ENCODE measurements around the gene ATP6V0E1.

Gene ATP6V0E1

DNA sequence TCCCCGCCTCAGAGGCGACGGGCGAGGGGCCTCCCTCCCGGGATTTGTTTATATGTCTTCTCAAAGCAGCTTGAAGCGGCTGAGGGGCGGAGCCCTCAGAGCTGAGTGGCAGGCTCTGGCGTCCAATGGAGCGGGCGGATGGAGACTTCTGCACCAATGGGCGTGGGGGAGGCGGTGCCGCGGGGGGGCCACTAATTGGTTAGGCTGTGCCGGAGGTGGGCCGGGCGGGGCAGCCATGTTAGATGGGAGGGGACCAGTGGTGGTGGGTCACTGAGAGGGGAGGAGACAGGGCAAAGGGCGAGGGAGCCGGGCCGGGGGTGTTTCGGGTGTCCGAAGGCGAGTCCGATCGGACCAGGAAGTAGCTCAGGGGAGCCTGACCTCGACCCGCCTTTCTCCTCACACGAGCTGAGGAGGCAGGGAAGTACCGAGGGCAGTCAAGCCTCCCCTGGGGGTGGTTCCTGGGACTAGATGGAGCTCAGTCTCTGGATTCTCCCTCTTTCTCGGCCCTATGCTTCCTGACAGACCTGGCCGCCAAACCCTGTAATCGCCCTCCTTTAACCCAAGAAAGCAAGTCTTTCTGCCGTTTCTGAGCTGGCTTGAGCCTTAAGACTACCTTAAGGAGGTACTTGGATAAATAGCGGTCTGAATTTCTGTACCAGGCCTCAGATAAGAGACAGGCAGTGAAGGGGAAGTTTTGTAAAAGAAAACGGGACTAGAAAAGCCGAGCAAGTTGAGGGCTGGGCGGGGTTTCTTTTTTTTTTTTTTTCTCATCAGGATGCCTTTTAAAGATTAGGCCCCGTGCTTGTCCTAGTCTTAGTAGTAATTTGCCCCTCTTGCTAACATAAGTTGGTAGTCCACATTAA, 73.7 kb downstream of the ATP6V0E1 start (continued):
- TF ChIP-seq ZNF280D (tag by site-specific recombination; IDR thresholded peaks at IDR 0.05) (no peak), ZNF629 (tag by site-specific recombination; IDR thresholded peaks at IDR 0.05) (0 out of 2 replicates have a peak, but pooled peaks have one; percentile 58), SCRT2 (tag by site-specific recombination; IDR thresholded peaks at IDR 0.05) (peak; percentile 14; the same call in 1 of the 2 replicates), ZNF223 (tag by site-specific recombination; IDR thresholded peaks at IDR 0.05) (no peak), ZNF366 (tag by site-specific recombination; conservative IDR thresholded peaks at IDR 0.05) (peak; percentile 66), ZBTB21 (tag by site-specific recombination; IDR thresholded peaks at IDR 0.05) (0 out of 2 replicates have a peak, but pooled peaks have one; percentile 20), ZNF660 (tag by site-specific recombination; IDR thresholded peaks at IDR 0.05) (no peak), ZSCAN30 (tag by site-specific recombination; IDR thresholded peaks at IDR 0.05) (peak; percentile 50; the same call in 1 of the 2 replicates), ZNF292 (tag by site-specific recombination; IDR thresholded peaks at IDR 0.05; ENCODE audit: borderline replicate concordance, low read depth) (no peak), PRDM1 (tag by site-specific recombination; IDR thresholded peaks at IDR 0.05) (peak; percentile 76), SP2 (tag by site-specific recombination; IDR thresholded peaks at IDR 0.05) (peak; percentile 95), ZNF768 (tag by site-specific recombination; IDR thresholded peaks at IDR 0.05) (no peak), KLF9 (tag by site-specific recombination; IDR thresholded peaks at IDR 0.05; ENCODE audit: low read depth) (peak; percentile 97), GLIS2 (tag by site-specific recombination; IDR thresholded peaks at IDR 0.05) (peak; percentile 100), REPIN1 (tag by site-specific recombination; IDR thresholded peaks at IDR 0.05; ENCODE audit: low read depth) (no peak), REST (tag by site-specific recombination; IDR thresholded peaks at IDR 0.05) (no peak), HOXD13 (CRISPR knock-in tag; IDR thresholded peaks at IDR 0.05; ENCODE audit: borderline replicate concordance) (no peak), ZNF214 (tag by site-specific recombination; IDR thresholded peaks at IDR 0.05; ENCODE audit: borderline replicate concordance) (no peak), ZSCAN23 (tag by site-specific recombination; IDR thresholded peaks at IDR 0.05) (no peak; the same call in 1 of the 2 replicates), HOXA7 (CRISPR knock-in tag; IDR thresholded peaks at IDR 0.05; ENCODE audit: borderline replicate concordance) (no peak), ZNF335 (tag by site-specific recombination; conservative IDR thresholded peaks at IDR 0.05) (peak; percentile 93)
- TF ChIP-seq, protein P1, sequence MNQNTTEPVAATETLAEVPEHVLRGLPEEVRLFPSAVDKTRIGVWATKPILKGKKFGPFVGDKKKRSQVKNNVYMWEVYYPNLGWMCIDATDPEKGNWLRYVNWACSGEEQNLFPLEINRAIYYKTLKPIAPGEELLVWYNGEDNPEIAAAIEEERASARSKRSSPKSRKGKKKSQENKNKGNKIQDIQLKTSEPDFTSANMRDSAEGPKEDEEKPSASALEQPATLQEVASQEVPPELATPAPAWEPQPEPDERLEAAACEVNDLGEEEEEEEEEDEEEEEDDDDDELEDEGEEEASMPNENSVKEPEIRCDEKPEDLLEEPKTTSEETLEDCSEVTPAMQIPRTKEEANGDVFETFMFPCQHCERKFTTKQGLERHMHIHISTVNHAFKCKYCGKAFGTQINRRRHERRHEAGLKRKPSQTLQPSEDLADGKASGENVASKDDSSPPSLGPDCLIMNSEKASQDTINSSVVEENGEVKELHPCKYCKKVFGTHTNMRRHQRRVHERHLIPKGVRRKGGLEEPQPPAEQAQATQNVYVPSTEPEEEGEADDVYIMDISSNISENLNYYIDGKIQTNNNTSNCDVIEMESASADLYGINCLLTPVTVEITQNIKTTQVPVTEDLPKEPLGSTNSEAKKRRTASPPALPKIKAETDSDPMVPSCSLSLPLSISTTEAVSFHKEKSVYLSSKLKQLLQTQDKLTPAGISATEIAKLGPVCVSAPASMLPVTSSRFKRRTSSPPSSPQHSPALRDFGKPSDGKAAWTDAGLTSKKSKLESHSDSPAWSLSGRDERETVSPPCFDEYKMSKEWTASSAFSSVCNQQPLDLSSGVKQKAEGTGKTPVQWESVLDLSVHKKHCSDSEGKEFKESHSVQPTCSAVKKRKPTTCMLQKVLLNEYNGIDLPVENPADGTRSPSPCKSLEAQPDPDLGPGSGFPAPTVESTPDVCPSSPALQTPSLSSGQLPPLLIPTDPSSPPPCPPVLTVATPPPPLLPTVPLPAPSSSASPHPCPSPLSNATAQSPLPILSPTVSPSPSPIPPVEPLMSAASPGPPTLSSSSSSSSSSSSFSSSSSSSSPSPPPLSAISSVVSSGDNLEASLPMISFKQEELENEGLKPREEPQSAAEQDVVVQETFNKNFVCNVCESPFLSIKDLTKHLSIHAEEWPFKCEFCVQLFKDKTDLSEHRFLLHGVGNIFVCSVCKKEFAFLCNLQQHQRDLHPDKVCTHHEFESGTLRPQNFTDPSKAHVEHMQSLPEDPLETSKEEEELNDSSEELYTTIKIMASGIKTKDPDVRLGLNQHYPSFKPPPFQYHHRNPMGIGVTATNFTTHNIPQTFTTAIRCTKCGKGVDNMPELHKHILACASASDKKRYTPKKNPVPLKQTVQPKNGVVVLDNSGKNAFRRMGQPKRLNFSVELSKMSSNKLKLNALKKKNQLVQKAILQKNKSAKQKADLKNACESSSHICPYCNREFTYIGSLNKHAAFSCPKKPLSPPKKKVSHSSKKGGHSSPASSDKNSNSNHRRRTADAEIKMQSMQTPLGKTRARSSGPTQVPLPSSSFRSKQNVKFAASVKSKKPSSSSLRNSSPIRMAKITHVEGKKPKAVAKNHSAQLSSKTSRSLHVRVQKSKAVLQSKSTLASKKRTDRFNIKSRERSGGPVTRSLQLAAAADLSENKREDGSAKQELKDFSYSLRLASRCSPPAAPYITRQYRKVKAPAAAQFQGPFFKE (tag by site-specific recombination; IDR thresholded peaks at IDR 0.05; ENCODE audit: borderline replicate concordance) = no peak
- TF ChIP-seq, protein P2, sequence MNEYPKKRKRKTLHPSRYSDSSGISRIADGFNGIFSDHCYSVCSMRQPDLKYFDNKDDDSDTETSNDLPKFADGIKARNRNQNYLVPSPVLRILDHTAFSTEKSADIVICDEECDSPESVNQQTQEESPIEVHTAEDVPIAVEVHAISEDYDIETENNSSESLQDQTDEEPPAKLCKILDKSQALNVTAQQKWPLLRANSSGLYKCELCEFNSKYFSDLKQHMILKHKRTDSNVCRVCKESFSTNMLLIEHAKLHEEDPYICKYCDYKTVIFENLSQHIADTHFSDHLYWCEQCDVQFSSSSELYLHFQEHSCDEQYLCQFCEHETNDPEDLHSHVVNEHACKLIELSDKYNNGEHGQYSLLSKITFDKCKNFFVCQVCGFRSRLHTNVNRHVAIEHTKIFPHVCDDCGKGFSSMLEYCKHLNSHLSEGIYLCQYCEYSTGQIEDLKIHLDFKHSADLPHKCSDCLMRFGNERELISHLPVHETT (tag by site-specific recombination; IDR thresholded peaks at IDR 0.05) = 0 out of 2 replicates have a peak, but pooled peaks have one; percentile 74
- TF ChIP-seq, protein P3, sequence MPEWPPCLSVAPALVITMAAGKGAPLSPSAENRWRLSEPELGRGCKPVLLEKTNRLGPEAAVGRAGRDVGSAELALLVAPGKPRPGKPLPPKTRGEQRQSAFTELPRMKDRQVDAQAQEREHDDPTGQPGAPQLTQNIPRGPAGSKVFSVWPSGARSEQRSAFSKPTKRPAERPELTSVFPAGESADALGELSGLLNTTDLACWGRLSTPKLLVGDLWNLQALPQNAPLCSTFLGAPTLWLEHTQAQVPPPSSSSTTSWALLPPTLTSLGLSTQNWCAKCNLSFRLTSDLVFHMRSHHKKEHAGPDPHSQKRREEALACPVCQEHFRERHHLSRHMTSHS (tag by site-specific recombination; IDR thresholded peaks at IDR 0.05) = no peak

Measured in HEK293 (cell line).